GM21786 (cell line): ENCODE data around the gene PROSER3.

Experiments used
- ATAC-seq: cut with Tn5 transposase; IDR thresholded peaks from one replicate; pipeline ENCODE4 v1.9.1; 2021; ENCODE audit not compliant: unreplicated experiment

PROSER3 gene

GRCh38 chr19:35738021-35738886 is 19.7 kb upstream of the PROSER3 start:
- ATAC-seq = no peak

- ATAC-seq = no peak
These were observed 19.1 kb upstream of the PROSER3 start for GRCh38 chr19:35738887-35739229.

GRCh38 chr19:35739275-35740107 is 18.5 kb upstream of the PROSER3 start:
- ATAC-seq = no peak

DNA sequence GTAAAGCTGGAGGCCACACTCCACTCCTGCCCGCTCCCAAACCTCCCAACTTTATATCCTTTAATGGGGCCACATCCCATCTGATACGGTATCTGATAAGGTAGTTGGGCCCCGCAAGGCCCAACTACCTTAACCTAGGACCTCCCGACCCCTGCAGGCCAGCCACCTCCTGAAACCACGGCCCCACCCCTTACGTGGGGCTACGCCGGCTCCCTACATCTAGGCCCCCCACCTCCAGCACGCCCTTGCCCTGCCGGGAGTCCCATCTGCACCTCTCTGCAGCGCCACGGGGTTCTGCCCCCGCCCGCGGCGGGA is 17.9 kb upstream of the PROSER3 start:
- ATAC-seq = peak; percentile 4

- ATAC-seq = peak; percentile 47
These were observed 17.4 kb upstream of the PROSER3 start for GRCh38 chr19:35740423-35741202.

GRCh38 chr19:35741203-35741515 is 16.8 kb upstream of the PROSER3 start:
- ATAC-seq = no peak

- no peak for ATAC-seq
These were observed 15.8 kb upstream of the PROSER3 start, which contains the start of gene IGFLR1 for GRCh38 chr19:35742121-35742724. IGFLR1 (minus strand) TSS chr19:35742452; CDS start chr19:35741180, 1,272 bp downstream.

DNA sequence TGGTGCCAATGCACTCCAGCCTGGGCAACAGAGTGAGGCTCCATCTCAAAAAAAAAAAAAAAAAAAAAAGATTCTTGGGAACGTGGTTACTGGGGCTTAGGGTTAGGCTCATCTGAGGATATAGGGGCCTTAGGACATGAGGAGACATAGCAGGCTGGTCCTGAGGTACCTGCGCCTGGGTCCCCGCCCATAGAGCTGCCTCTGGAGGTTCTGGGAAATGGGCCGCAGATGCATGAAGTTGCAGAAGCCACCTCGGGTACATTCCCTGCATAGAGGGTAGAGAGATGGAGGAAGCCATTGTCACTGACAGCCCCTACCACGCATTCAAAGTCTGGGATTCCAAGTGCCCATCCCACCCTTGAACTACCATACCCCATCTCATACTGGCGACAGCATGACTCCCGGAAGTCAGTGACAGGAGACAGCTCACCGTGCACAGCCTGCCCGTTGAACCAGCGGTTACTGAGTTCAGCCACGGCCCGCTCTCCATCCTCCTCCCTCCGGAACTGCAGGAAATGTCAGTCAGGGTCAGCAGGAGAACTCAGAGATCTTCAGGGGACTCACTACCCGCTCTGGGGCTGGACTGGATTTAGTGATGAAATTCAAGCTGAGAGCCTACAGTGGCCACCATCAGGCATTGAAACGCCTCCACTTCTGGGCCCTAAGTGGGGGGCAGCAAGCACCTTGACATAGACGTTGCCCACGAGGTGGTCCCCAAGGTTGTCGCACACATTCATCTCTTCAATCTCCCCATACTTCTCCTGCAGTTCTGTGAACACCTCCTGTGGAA is 14.1 kb upstream of the PROSER3 start:
- ATAC-seq = no peak

DNA sequence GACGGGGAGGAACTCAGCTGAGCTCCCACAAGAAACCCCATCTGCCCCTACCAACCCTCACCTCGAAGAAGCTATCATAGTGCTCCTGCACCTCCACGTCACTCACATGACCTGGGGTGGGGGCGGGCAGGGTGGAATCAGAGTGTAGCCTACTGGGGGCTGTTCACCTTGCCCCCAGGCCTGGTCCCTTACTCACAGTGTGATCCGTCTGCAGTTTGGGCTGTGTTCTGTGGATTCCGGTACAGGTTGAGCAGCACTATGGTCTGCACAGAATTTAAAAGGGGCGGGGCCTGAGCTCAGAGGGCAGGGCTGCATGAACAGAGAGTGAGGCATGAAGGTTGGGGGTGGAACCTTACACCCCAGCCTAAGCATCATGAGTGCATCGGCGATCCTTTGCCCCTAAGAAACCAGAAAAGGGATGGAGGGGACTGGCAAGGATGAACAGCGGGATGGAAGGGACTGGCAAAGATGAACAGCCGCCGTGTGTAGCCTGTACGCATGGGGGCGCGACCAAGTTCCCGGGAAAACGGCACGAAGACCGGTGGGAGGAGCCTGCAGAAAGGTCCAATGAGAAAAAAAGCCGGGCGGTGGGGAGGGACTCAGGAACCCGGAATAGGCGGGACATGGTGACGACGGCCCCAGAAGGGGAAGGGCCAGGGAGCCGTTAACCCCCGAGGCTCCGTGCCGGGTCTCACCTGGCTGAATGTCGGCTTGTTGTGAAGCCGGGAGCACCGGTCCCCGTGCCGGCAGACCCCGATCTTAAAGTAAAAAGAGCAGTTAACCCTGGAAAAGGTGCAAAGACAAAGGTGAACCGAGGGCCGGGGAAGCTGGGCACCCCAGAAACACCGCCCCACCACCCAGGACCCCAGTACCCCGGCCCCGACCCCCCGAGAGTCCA is 13.3 kb upstream of the PROSER3 start:
- no peak for ATAC-seq

DNA sequence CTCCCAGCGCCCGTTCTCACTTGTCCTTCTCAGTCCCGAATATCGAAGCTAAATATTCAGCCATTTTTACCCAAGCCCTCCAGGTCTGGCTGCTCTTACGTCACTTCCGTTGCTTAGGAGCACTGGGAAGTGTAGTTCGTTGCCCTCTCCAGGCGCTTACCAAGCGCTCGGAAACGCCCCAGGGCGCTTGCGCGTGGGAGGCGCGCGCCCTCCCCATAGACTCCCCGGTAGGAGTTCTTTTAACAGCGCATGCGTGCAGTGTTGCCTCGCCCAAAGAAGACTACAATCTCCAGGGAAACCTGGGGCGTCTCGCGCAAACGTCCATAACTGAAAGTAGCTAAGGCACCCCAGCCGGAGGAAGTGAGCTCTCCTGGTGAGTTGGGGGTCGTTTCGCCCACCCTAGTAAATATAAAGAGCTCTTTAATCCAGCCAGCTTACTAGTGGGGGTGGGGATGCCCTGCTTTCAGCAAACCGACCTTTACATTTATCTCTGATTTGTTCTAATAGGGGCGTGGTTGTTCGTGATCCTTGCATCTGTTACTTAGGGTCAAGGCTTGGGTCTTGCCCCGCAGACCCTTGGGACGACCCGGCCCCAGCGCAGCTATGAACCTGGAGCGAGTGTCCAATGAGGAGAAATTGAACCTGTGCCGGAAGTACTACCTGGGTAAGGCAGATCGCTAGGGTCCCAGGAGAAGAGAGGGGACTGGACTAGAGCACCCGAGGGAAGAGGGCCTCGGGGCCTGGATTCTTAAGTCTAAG is 12.5 kb upstream of the PROSER3 start, which contains the start of the genes PSENEN and U2AF1L4:
PSENEN (plus strand) TSS at position 324 of the 759 bp plus-strand sequence; CDS start at position 604, 280 bp downstream.
U2AF1L4 (minus strand) TSS at position 91 of the 759 bp plus-strand sequence; CDS start at position 64, 27 bp downstream.
- ATAC-seq = peak; percentile 47

- no peak for ATAC-seq
These were observed 11.9 kb upstream of the PROSER3 start for GRCh38 chr19:35746087-35746462.

GRCh38 chr19:35746531-35746930 is 11.4 kb upstream of the PROSER3 start:
- no peak for ATAC-seq

- peak; percentile 71 for ATAC-seq
These were observed 9.6 kb upstream of the PROSER3 start, which contains the start of gene LIN37 for GRCh38 chr19:35748106-35749020. LIN37 (plus strand) TSS chr19:35748576; CDS start chr19:35748725, 149 bp downstream.

DNA sequence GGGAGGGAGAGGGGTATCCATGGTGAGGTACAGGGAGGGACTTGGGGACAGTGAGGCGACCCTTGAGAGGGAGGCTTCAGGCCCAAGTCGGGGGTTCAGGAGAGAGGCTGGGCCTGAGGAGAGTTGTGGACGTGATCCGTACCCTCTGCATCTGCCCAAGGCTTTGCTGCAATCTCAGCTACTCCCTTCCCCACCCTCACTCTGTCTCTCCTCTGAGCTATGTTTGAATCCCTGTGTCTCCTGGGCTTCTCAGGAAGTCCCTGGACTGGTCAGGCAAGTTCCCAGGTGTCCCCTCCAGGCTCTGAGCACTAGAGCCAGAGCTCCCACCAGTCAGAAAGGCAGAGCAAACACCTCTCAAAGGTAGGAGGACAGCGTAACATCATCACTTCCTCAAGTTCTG is 7.8 kb upstream of the PROSER3 start:
- no peak for ATAC-seq

- no peak for ATAC-seq
These were observed 5.9 kb upstream of the PROSER3 start for GRCh38 chr19:35751839-35752745.

- no peak for ATAC-seq
These were observed 5.1 kb upstream of the PROSER3 start for GRCh38 chr19:35752746-35753350.
